GM21737 (cell line): ENCODE measurements around the gene MYBPC2.

Experiments
- ATAC-seq: cut with Tn5 transposase; IDR thresholded peaks from one replicate; pipeline ENCODE4 v1.9.1; 2021; ENCODE audit warnings: mild to moderate bottlenecking, moderate library complexity; ENCODE audit not compliant: unreplicated experiment

The MYBPC2 gene

DNA sequence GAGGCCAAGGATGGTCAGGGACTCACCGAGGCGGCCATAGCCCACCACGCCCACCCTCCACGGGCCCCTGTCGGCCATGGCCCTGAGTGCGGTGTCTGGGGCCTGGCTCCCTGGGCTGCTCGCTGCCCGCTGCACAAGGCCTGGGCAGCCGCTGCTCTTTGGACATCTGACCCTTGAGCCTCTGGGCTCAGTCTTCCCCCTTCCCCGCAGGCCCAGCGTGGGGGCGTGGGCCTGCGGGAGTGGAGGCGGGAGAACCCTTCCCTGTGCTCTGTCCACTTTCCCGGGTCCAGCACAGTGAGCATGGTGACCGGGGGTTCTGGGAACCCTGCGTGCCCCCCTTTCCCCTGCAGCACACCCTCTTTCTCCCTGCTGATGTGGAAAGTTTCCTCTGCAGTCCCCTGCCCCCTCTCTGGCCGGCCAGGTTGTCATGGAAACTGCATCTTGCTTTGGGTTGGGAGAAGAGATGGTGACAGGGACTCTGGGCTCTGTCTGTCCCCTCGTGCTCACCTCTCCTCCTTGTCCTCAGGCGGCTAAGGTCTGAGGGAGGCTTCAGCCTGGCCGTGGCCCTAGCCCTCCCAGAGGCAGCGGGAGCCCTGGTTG lies 81.2 kb downstream of the MYBPC2 start, which contains the start of gene ASPDH:
ASPDH (minus strand) TSS at position 168 of the 600 bp plus-strand sequence; CDS start at position 78, 90 bp downstream.
- no peak for ATAC-seq

- ATAC-seq: no peak
These were observed 81.9 kb downstream of the MYBPC2 start for GRCh38 chr19:50514346-50515167.

DNA sequence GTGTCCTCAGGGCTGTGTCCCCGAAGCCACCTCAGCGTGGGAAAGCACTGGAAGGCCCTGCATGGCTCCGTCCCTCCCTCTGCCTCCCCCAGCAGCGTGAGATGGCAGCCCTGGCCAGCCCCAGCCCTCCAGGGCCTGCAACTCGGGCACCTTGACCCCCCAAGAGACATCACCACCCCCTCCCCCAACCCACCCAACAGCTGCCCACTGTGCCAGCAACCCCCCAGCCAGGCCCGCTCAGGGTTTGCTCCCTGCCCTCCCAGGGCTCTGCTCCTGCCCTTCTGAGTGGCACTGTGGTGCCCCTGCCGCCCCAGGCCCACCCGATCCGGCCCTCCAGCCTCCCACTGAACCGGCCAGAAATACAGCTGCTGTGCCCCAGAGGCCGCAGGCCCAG lies 82.5 kb downstream of the MYBPC2 start:
- no peak for ATAC-seq
